Left lobe of liver (tissue), 2 donors: ENCODE results near the gene RAB20. TPM values are rescaled to one million over a fixed set of nuclear protein-coding genes. Genes with fewer than 3 reads are reported as not detected.
"Not testable (repeated sequence)": the region's sequence is repeated elsewhere in the genome, so short reads cannot be mapped to it uniquely, and the experiment has no call there.

Source experiments
- ATAC-seq: fragments of 200-7000 bp; cut with Tn5 transposase; one replicate; pipeline ENCODE4 v1.9.1; 2020; ENCODE audit warnings: mild to moderate bottlenecking, moderate library complexity
- DNase-seq: peaks from one replicate; pipeline ENCODE4 v3.0.0-alpha.2; 2020; ENCODE audit warnings: low spot score
- total RNA-seq: library from RNA; stranded (reverse); gene quantifications from one replicate; pipeline ENCODE4 v1.2.1, GENCODE V29; 2021
- donor health status: DM: no; HTN: no; CAD: no; lungs with moderate emphysema.
- donor health status: DM: no; HTN: yes; CAD: no.

Gene RAB20
- total RNA-seq, 1 donor from 2014 or later = 12.3 TPM

- DNase-seq = no peak
- no peak for ATAC-seq
Measured at GRCh38 chr13:110511509-110512181, 49.9 kb downstream of the RAB20 start.

DNA sequence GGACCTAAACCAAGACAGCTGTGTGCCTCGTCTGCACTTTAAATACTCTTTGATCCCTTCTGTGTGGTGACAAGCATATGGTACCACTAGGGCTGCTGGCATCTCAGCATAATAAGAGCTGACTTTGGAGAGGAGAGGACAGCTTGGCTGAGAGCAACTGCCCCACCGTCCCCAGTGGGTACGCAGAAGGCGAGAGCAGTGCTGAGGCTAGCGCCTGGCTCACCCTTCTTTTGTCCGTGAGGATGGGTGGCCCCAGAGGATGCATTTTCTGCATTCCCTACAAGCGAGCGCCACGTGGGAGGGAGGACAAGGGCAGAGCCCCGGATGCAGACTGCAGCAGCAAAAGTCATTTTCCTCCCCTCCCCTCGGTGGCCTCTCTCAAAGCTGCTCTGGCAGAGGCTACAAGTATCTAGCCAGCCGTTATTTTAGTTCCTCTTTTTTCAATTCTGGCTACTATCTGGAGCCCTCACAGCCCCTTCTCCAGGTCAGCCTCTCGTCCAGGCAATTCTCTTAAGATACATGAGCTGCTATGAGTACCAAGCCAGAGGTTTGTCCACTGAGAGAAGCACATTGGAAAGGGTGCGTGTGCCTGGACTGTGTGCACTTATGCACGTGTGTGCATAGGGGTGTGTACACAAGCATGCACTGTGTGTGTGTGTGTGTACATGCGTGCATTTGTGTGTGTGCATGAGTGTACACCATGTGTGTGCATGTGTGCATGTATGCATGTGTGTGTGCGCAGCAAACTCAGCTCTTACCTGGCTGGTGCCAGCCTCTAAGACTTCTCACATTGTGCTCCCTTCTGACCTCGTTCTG, 51.3 kb downstream of the RAB20 start:
- no peak for ATAC-seq
- DNase-seq = no peak

DNA sequence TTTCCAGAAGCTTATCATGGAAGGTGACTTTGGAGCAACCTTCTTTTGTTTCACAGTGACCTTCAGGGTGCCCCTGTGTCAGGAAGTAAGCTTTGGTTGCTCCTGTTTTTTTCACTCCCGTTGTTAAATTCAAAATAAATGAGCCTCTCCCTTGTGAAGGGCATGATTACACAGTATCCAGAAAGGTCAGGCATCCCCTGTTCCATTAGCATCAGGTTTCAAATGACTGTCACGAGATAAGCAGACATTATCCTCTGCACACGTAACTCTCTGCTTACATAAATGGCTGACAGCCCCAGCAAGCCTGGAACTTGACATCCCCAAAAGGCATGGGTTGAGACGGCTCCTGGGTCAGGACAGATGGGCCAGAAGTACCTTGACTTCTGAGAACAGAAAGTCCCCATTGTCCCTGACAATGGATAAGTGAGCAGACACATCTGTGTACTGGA, 52.0 kb downstream of the RAB20 start:
- DNase-seq (no peak), ATAC-seq (no peak)

- ATAC-seq (peak; percentile 87), DNase-seq (peak; percentile 91)
Measured at GRCh38 chr13:110507678-110508381, 53.7 kb downstream of the RAB20 start.

DNA sequence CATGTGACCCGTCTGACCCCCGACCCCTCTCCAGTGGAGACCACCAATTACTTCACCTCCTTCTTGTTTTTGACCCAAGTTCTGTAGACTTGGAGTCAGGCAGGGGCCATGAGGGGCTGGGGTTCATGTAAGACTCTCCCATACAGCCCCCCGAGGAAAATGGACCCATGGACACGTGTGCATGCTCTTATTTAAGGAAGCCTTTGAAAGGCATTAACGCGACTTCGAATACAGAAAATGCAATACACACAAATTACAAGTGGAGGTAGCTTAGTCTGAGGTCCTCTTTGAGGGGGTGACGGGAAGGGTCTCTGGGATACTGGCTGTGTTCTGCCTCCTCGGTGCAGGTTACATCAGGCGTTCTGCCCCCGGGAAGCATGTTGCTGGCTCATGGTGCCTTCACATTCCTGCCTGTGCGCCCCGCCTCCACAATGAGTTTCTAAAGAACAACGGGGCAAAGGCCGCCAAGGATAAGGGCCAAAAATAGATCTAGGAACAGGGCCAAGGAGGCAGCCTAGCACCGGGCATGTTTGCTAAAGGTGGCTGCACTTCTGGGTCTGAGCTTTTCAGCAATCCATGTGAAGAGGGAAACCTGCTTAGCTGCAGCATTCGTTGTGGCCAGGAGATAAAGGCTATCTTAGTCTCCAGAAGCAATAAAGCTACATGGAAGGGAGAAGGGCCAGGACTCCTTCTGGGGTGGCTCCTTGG, 54.5 kb downstream of the RAB20 start:
- DNase-seq (peak; percentile 93), ATAC-seq (peak; percentile 78)

DNA sequence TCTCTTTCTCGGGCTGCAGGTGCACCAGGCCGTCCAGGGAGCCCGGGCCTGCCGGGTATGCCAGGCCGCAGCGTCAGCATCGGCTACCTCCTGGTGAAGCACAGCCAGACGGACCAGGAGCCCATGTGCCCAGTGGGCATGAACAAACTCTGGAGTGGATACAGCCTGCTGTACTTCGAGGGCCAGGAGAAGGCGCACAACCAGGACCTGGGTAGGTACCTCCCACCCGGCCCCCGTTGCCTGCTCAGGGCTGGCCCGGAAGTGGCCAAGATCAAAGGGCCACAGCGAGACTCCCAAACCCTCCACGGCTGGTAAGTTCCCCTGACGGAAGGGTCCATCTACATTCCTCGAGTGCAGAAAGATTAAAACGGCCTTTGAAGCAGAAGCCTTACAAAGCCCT, 55.1 kb downstream of the RAB20 start:
- no peak for DNase-seq
- ATAC-seq = no peak

- ATAC-seq = no peak
- no peak for DNase-seq
Measured at GRCh38 chr13:110505594-110505993, 55.9 kb downstream of the RAB20 start.

GRCh38 chr13:110503979-110504499, 57.5 kb downstream of the RAB20 start:
- DNase-seq = no peak
- no peak for ATAC-seq

- DNase-seq (no peak), ATAC-seq (no peak)
Measured at GRCh38 chr13:110503037-110503901, 58.3 kb downstream of the RAB20 start.

GRCh38 chr13:110501188-110501587, 60.3 kb downstream of the RAB20 start:
- no peak for DNase-seq
- no peak for ATAC-seq

DNA sequence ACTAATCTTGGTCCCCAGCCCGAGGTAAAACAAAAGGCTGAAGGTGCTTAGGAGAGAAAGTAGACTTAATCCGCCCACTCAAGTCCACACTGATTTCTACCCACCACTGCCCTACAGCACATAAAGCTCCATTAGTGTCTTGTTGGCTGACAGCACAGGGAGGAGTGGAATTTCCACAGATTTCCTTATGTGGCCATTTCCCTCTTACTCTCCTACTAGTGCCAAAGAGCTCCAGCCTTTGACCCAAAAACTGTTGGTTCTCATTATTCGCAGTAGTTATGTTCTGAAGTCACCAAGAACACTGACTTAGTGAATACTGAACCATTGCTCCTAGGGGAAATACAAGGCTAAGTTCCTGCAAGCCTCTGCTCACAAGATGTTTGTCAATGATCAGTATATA, 61.2 kb downstream of the RAB20 start:
- DNase-seq = no peak
- no peak for ATAC-seq

GRCh38 chr13:110499621-110500281, 61.8 kb downstream of the RAB20 start:
- ATAC-seq = no peak

GRCh38 chr13:110498765-110499164, 62.8 kb downstream of the RAB20 start:
- DNase-seq = no peak
- ATAC-seq = no peak

More at GRCh38 chr13:110499621-110500281, 61.8 kb downstream of the RAB20 start:
- DNase-seq = no peak

GRCh38 chr13:110498327-110498726, 63.2 kb downstream of the RAB20 start:
- ATAC-seq = no peak
- no peak for DNase-seq

- not testable (repeated sequence) for ATAC-seq, DNase-seq
Measured at GRCh38 chr13:110497896-110498295, 63.6 kb downstream of the RAB20 start.

- DNase-seq (peak; percentile 58), ATAC-seq (peak; percentile 81)
Measured at GRCh38 chr13:110497003-110497402, 64.5 kb downstream of the RAB20 start.

GRCh38 chr13:110496281-110496680, 65.2 kb downstream of the RAB20 start:
- DNase-seq (no peak), ATAC-seq (no peak)

DNA sequence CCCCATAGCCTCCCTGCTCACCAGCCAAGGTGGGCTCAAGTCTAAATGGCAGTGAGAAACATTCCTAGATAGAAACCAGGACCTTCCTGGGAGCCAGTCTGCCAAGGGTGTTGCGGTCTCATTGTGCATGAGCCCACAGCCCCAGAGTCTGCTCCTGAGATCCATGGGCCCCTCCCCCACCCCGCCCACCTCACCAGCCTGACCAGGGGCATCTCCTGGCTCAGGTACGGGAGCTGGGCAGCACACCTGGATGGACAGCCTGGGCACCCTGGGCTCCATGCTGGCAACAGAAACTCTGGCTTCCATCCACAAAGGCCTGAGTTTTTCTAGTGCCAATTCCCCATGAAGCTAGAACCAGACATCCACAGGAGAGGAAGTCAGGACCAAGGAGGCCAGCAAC, 65.6 kb downstream of the RAB20 start:
- ATAC-seq (no peak), DNase-seq (no peak)

GRCh38 chr13:110495376-110495775, 66.1 kb downstream of the RAB20 start:
- no peak for DNase-seq
- ATAC-seq = no peak
